HL-60/S4 treated with retinoic acid at 250 ng/mL for 4 days and 3 days (cell line): ENCODE data around the gene SYMPK.
"Not testable (repeated sequence)": the region's sequence is repeated elsewhere in the genome, so short reads cannot be mapped to it uniquely, and the experiment has no call there.

Experiments
- in situ Hi-C: fragments of 300-500 bp; cut with MboI; formaldehyde crosslinking; loops from 2 replicates; pipeline ENCODE4 v1.7.0; 2022; ENCODE audit warnings: low sequenced_read_pairs

The SYMPK gene

GRCh38 chr19:45862564-45863334, at the start of gene SYMPK:
SYMPK (minus strand) TSS chr19:45863147; CDS start chr19:45854495, 8,652 bp downstream.
- in situ Hi-C loops: no loop called here

- in situ Hi-C loops: no loop called here
Observed at GRCh38 chr19:45911291-45911690, 48.3 kb upstream of the SYMPK start.

- in situ Hi-C loops: no loop called here
Observed at GRCh38 chr19:45908956-45909355, 46.0 kb upstream of the SYMPK start.

- in situ Hi-C loops: no loop called here
Observed at GRCh38 chr19:45906221-45906620, 43.3 kb upstream of the SYMPK start.

GRCh38 chr19:45905011-45905410, 42.1 kb upstream of the SYMPK start:
- in situ Hi-C loops: no loop called here

- in situ Hi-C loops: no loop called here
Observed at GRCh38 chr19:45902651-45903625, 40.0 kb upstream of the SYMPK start.

- in situ Hi-C loops: no loop called here
Observed at GRCh38 chr19:45901912-45902650, 39.1 kb upstream of the SYMPK start, which contains the start of gene MYPOP. MYPOP (minus strand) TSS chr19:45902613; CDS start chr19:45901773, 840 bp downstream.

- in situ Hi-C loops: no loop called here
Observed at GRCh38 chr19:45901432-45901911, 38.5 kb upstream of the SYMPK start.

- in situ Hi-C loops: no loop called here
Observed at GRCh38 chr19:45900738-45901431, 37.9 kb upstream of the SYMPK start.

- in situ Hi-C loops: no loop called here
Observed at GRCh38 chr19:45899919-45900589, 37.1 kb upstream of the SYMPK start.

GRCh38 chr19:45899253-45899652, 36.3 kb upstream of the SYMPK start:
- in situ Hi-C loops: no loop called here

- in situ Hi-C loops: no loop called here
Observed at GRCh38 chr19:45897261-45897812, 34.4 kb upstream of the SYMPK start.

GRCh38 chr19:45895983-45896599, 33.1 kb upstream of the SYMPK start:
- in situ Hi-C loops: not testable (repeated sequence)

- in situ Hi-C loops: no loop called here
Observed at GRCh38 chr19:45895519-45895972, 32.6 kb upstream of the SYMPK start.

- in situ Hi-C loops: no loop called here
Observed at GRCh38 chr19:45890877-45891276, 27.9 kb upstream of the SYMPK start.

GRCh38 chr19:45889210-45889885, 26.4 kb upstream of the SYMPK start:
- in situ Hi-C loops: no loop called here

- in situ Hi-C loops: no loop called here
Observed at GRCh38 chr19:45887200-45887710, 24.3 kb upstream of the SYMPK start.
